SH-SY5Y (cell line): ENCODE results near the gene MST1.

Experiments
- GATA2 ChIP-seq: IDR thresholded peaks from 2 replicates; pipeline ENCODE4 v1.6.1; 2011; ENCODE audit warnings: mild to moderate bottlenecking, low read depth, low read length
- GATA3 ChIP-seq: IDR thresholded peaks from 2 replicates; pipeline ENCODE4 v1.6.1; 2011; ENCODE audit warnings: low read depth, mild to moderate bottlenecking, low read length, moderate library complexity

DNA sequence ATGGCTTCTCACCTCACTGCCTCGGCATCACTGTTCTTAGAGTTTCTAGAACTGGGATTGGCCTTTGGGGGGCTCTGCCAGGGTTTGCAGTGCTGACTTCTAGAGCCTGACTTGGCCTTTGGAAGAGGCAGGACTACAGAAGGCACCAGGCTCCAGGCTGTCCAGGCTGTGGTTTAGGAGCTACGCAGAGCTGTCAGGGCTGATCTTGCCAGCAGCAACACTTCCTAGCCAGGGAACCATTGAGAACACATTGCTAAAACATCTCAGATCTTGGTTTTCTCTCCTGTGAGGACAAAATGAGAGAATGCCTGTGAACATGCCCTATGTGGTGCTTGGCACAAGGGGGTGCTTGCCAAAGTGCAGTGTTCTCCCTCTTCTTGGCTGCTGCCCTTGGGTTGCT lies 49.7 kb downstream of the MST1 start:
- TF ChIP-seq GATA3 = no peak
- TF ChIP-seq GATA2 = no peak
